OCI-LY7 (cell line): Measurements from ENCODE around the gene CHCHD6.

Source experiments
- CTCF ChIP-seq: fragments of 200-600 bp; sonication (generic); conservative IDR thresholded peaks from 2 replicates; pipeline ENCODE4 v1.5.1; 2014; ENCODE audit warnings: mild to moderate bottlenecking, antibody characterized with exemption, low read length, moderate library complexity, mixed read lengths
- EZH2phosphoT487 ChIP-seq: fragments of 200-600 bp; sonication (generic); IDR thresholded peaks from 2 replicates; pipeline ENCODE4 v1.6.1; 2018; ENCODE audit warnings: low read depth, borderline replicate concordance, mild to moderate bottlenecking, mixed run types, antibody characterized with exemption, low read length, moderate library complexity, mixed read lengths

GRCh38 chr3:126732281-126733060 is 28.4 kb downstream of the CHCHD6 start:
- no peak for TF ChIP-seq CTCF
- TF ChIP-seq EZH2phosphoT487: no peak
